HUES6 (cell line): ENCODE results near the gene ZNF665.
"Not testable (repeated sequence)": the region's sequence is repeated elsewhere in the genome, so short reads cannot be mapped to it uniquely, and the experiment has no call there.

ENCODE experiments used
- H3K27ac ChIP-seq: 2 replicates; pipeline ENCODE4 v1.7.0; 2013; ENCODE audit warnings: low read depth, mild to moderate bottlenecking, low read length, inconsistent platforms
- H3K27me3 ChIP-seq: 2 replicates; pipeline ENCODE4 v1.6.1; 2013; ENCODE audit warnings: low read length; ENCODE audit not compliant: control insufficient read depth, insufficient read depth
- H3K36me3 ChIP-seq: 2 replicates; pipeline ENCODE4 v1.6.1; 2013; ENCODE audit warnings: low read length; ENCODE audit not compliant: control insufficient read depth, insufficient read depth
- H3K4me1 ChIP-seq: 2 replicates; pipeline ENCODE4 v1.6.1; 2013; ENCODE audit warnings: low read length; ENCODE audit not compliant: control insufficient read depth, insufficient read depth
- H3K4me3 ChIP-seq: 2 replicates; pipeline ENCODE4 v1.5.1; 2013; ENCODE audit warnings: low read depth, low read length
- H3K9ac ChIP-seq: one replicate; pipeline ENCODE4 v1.6.1; 2013; ENCODE audit warnings: mild to moderate bottlenecking, low read length
- H3K9me3 ChIP-seq: 2 replicates; pipeline ENCODE4 v1.6.1; 2013; ENCODE audit warnings: low read depth, low read length; ENCODE audit not compliant: control insufficient read depth, insufficient read depth

ZNF665 gene

GRCh38 chr19:53156850-53157249 is 36.3 kb downstream of the ZNF665 start:
- Histone ChIP-seq H3K36me3 (peaks cover 25% of the 10 kb centered on the region), H3K9me3 (peaks cover 4% of the 10 kb centered on the region; the same call in 1 of the 2 replicates), H3K4me3 (no peak overlapping the region), H3K9ac (no peak overlapping the region), H3K4me1 (no peaks in the 10 kb centered on the region), H3K27me3 (no peaks in the 10 kb centered on the region; the same call in 1 of the 2 replicates), H3K27ac (no peak overlapping the region)

GRCh38 chr19:53147645-53148044 is 45.5 kb downstream of the ZNF665 start:
- Histone ChIP-seq H3K9ac (no peak overlapping the region), H3K4me3 (no peak overlapping the region), H3K27me3 (no peaks in the 10 kb centered on the region), H3K36me3 (peaks cover 75% of the 10 kb centered on the region), H3K9me3 (peaks cover 57% of the 10 kb centered on the region), H3K27ac (no peak overlapping the region), H3K4me1 (no peaks in the 10 kb centered on the region)

- no peaks in the 10 kb centered on the region for H3K4me1 ChIP-seq
- no peak overlapping the region for H3K4me3 ChIP-seq
- peaks cover 49% of the 10 kb centered on the region for H3K36me3 ChIP-seq
- H3K9ac ChIP-seq, result no peak overlapping the region
- no peaks in the 10 kb centered on the region for H3K27me3 ChIP-seq
- peaks cover 62% of the 10 kb centered on the region for H3K9me3 ChIP-seq
- no peak overlapping the region for H3K27ac ChIP-seq
Measured at GRCh38 chr19:53140351-53140750, 52.8 kb downstream of the ZNF665 start.

- H3K36me3 ChIP-seq, result peaks cover 18% of the 10 kb centered on the region
- H3K27ac ChIP-seq, result no peak overlapping the region
- no peak overlapping the region for H3K4me3 ChIP-seq
- no peak overlapping the region for H3K9ac ChIP-seq
- H3K4me1 ChIP-seq, result peaks cover 7% of the 10 kb centered on the region
- peaks cover 34% of the 10 kb centered on the region for H3K9me3 ChIP-seq
- peaks cover 6% of the 10 kb centered on the region for H3K27me3 ChIP-seq
Measured at GRCh38 chr19:53136432-53136831, 56.7 kb downstream of the ZNF665 start.

- Histone ChIP-seq H3K36me3 (no peaks in the 10 kb centered on the region), H3K4me3 (peak within 1 kb of the TSS; percentile 80), H3K4me1 (peaks cover 10% of the 10 kb centered on the region), H3K27me3 (peaks cover 6% of the 10 kb centered on the region), H3K9me3 (no peaks in the 10 kb centered on the region), H3K9ac (peak within 1 kb of the TSS; percentile 53), H3K27ac (no peak within 1 kb of the TSS)
Measured at GRCh38 chr19:53132141-53132991, 60.8 kb downstream of the ZNF665 start, which contains the start of gene ZNF415. Gene ZNF415 (minus strand): TSS chr19:53132910. CDS start chr19:53122676, 10,234 bp downstream.

GRCh38 chr19:53131727-53132126 is 61.4 kb downstream of the ZNF665 start:
- Histone ChIP-seq H3K27me3 (peaks cover 6% of the 10 kb centered on the region), H3K27ac (no peak overlapping the region), H3K9ac (no peak overlapping the region), H3K4me3 (peak overlapping the region; percentile 80), H3K36me3 (no peaks in the 10 kb centered on the region), H3K4me1 (peaks cover 10% of the 10 kb centered on the region), H3K9me3 (no peaks in the 10 kb centered on the region)

GRCh38 chr19:53131085-53131590 is 62.0 kb downstream of the ZNF665 start:
- H3K27me3 ChIP-seq, result peaks cover 6% of the 10 kb centered on the region
- H3K27ac ChIP-seq, result no peak overlapping the region

GRCh38 chr19:53130506-53130905 is 62.7 kb downstream of the ZNF665 start:
- H3K9ac ChIP-seq, result no peak overlapping the region
- H3K36me3 ChIP-seq, result no peaks in the 10 kb centered on the region
- H3K27ac ChIP-seq, result no peak overlapping the region
- peaks cover 10% of the 10 kb centered on the region for H3K4me1 ChIP-seq
- no peak overlapping the region for H3K4me3 ChIP-seq
- no peaks in the 10 kb centered on the region for H3K9me3 ChIP-seq
- peaks cover 6% of the 10 kb centered on the region for H3K27me3 ChIP-seq

More at GRCh38 chr19:53131085-53131590, 62.0 kb downstream of the ZNF665 start:
- Histone ChIP-seq H3K4me3 (no peak overlapping the region), H3K36me3 (no peaks in the 10 kb centered on the region), H3K9ac (no peak overlapping the region), H3K4me1 (peaks cover 10% of the 10 kb centered on the region), H3K9me3 (no peaks in the 10 kb centered on the region)

- H3K4me1 ChIP-seq, H3K4me3 ChIP-seq, H3K27me3 ChIP-seq, H3K9me3 ChIP-seq, H3K9ac ChIP-seq, H3K36me3 ChIP-seq, H3K27ac ChIP-seq: not testable (repeated sequence)
Measured at GRCh38 chr19:53126733-53127526, 66.2 kb downstream of the ZNF665 start.

- Histone ChIP-seq H3K4me3 (no peak overlapping the region), H3K27ac (no peak overlapping the region), H3K9me3 (no peaks in the 10 kb centered on the region), H3K9ac (no peak overlapping the region), H3K4me1 (no peaks in the 10 kb centered on the region), H3K27me3 (no peaks in the 10 kb centered on the region), H3K36me3 (no peaks in the 10 kb centered on the region; the same call in 1 of the 2 replicates)
Measured at GRCh38 chr19:53123400-53123799, 69.8 kb downstream of the ZNF665 start.
